Skeletal muscle tissue (tissue), 4 donors: ENCODE data around the gene SEPTIN12. TPM values are rescaled to one million over a fixed set of nuclear protein-coding genes. Genes with fewer than 3 reads are reported as not detected.

Experiments
- H3K27ac ChIP-seq: one replicate; pipeline ENCODE4 v1.7.0; 2013; ENCODE audit warnings: mild to moderate bottlenecking, low read depth, low read length, inconsistent platforms
- H3K27me3 ChIP-seq, 3 donors: one replicate each; pipeline ENCODE4 v1.7.0; 2013; ENCODE audit warnings: low read length in 3 of 3; ENCODE audit not compliant: control insufficient read depth in 3 of 3, insufficient read depth in 3 of 3
- H3K36me3 ChIP-seq, 3 donors: one replicate each; pipeline ENCODE4 v1.7.0; 2013; ENCODE audit warnings: low read length in 3 of 3; ENCODE audit not compliant: control insufficient read depth in 3 of 3, insufficient read depth in 3 of 3
- H3K4me1 ChIP-seq, 3 donors: one replicate each; pipeline ENCODE4 v1.7.0; 2013; ENCODE audit warnings: low read length in 3 of 3, mild to moderate bottlenecking in 3 of 3; ENCODE audit not compliant: control insufficient read depth in 3 of 3, insufficient read depth in 3 of 3
- H3K4me3 ChIP-seq, 3 donors: one replicate each; pipeline ENCODE4 v1.7.0; 2013; ENCODE audit warnings: low read length in 3 of 3
- H3K9ac ChIP-seq, 3 donors: one replicate each; pipeline ENCODE4 v1.7.0; 2013; ENCODE audit warnings: low read length in 3 of 3, mild to moderate bottlenecking in 3 of 3, moderate library complexity in 2 of 3, low read depth in 1 of 3
- H3K9me3 ChIP-seq, 3 donors: one replicate each; pipeline ENCODE4 v1.7.0; 2013; ENCODE audit warnings: low read length in 3 of 3; ENCODE audit not compliant: control insufficient read depth in 3 of 3
- total RNA-seq: library from RNA; depleted of rRNA; stranded (reverse); fragments of >200 nt; gene quantifications from one replicate; pipeline ENCODE4 v1.2.3, GENCODE V29; 2014
- donor health status: Osteomylitis.

Gene SEPTIN12
- total RNA-seq, 1 donor from 2014 or later: not detected

DNA sequence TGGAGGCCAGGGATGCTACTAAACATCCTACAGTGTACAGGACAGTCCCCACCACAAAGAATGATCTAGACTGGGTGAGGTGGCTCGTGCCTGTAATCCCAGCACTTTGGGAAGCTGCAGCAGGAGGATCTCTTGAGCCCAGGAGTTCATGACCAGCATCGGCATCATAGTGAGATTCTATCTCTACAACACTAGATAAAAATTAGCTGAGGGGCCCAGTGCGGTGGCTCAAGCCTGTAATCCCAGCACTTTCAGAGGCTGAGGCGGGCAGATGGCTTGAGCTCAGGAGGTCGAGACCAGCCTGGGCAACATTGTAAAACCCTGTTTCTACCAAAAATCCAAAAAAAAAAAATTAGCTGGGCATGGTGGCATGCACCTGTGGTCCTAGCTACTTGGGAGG lies 15.8 kb downstream of the SEPTIN12 start:
- H3K9me3 ChIP-seq: no peaks in the 10 kb centered on the region
- no peak overlapping the region for H3K9ac ChIP-seq
- H3K27me3 ChIP-seq: no peaks in the 10 kb centered on the region
- H3K27ac ChIP-seq: no peak overlapping the region
- no peak overlapping the region for H3K4me3 ChIP-seq
- peaks cover 7 to 16% (median 13%) of the 10 kb centered on the region in 3 donors for H3K4me1 ChIP-seq
- H3K36me3 ChIP-seq: no peaks in the 10 kb centered on the region

DNA sequence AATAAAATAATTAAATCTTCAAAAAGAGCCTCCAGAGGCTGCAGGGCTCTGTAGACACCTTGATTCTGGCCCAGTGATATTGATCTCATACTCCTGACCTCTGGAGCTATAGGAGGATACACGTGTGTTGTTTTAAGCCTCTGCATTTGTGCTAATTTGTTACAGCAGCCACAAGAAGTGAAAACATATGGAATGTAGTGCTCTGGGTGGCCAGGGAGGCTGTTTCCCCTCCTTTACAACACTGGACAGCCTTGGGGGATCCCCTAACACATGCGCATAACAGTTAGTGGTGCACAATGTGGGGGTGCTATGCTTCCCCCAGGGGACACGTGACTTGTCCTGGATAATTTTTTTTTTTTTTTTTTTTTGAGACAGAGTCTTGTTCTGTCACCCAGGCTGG lies 16.5 kb downstream of the SEPTIN12 start:
- peaks cover 7 to 16% (median 13%) of the 10 kb centered on the region in 3 donors for H3K4me1 ChIP-seq
- no peak overlapping the region for H3K9ac ChIP-seq
- no peak overlapping the region for H3K4me3 ChIP-seq
- H3K27ac ChIP-seq: no peak overlapping the region
- H3K27me3 ChIP-seq: no peaks in the 10 kb centered on the region
- no peaks in the 10 kb centered on the region for H3K9me3 ChIP-seq
- H3K36me3 ChIP-seq: no peaks in the 10 kb centered on the region

DNA sequence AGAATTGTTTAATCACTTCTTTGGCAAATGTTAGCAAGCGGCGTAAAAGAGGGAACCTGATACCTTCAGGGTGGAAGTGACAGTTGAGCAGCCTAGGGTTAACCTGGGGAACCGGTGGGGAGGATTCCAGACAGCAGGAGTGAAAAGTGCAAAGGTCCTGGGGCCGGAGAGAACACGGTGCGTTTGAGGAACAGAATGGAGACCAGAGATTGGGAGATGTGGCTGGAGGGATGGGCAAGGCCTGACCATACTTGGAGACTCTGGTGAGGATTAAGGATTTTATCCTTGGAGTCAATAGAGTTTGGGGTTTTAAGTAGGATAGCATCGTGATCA lies 18.9 kb downstream of the SEPTIN12 start:
- Histone ChIP-seq H3K9me3 (no peaks in the 10 kb centered on the region), H3K4me3 (peak overlapping the region; percentile 79 to 87 (median 83)), H3K27me3 (no peaks in the 10 kb centered on the region), H3K4me1 (peaks cover 25 to 36% (median 28%) of the 10 kb centered on the region in 3 donors), H3K36me3 (peaks cover 6 to 10% (median 6%) of the 10 kb centered on the region in 3 donors), H3K27ac (peak overlapping the region; percentile 80), H3K9ac (peak overlapping the region in 2 of 3 donors; percentile 58 to 84)

DNA sequence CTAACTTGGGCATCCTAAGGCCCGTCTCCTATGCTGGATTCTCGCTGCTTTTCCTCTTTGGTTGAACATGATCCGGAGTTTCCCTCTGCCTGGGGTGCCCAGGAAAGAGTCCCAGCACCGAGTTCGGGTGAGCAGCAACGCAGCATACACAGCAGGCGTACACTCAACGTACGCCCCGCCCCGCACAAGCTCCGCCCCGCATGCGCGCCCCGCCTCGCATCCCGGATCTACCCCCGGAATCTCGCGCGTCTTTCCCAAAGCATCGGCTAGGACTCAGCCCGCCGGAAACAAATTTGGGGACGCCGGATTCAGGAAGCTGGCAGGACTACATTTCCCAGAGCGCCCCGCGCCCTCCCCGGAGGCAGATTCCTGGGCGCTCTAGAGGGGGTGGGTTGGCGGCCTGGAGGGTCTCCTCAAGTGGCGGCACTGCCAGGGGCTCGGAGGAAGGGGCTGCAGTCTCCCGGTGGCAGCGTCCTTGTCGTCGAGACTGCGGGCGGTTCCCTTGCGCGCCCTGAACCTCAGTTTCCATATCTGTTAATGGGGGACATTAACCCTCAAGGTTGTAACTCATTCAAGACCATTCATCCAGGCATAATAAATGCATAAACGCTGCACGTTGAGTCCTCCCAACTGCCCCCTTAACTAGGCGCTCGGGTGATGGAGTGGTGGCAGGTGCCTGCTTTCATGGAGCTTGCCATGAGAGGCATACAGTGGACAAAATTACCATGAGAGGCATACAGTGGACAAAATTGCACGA lies 19.4 kb downstream of the SEPTIN12 start:
- peak overlapping the region; percentile 80 for H3K27ac ChIP-seq
- H3K9me3 ChIP-seq: no peaks in the 10 kb centered on the region
- H3K36me3 ChIP-seq: peaks cover 10 to 15% (median 10%) of the 10 kb centered on the region in 3 donors
- H3K4me3 ChIP-seq: peak overlapping the region; percentile 79 to 87 (median 83)
- peak overlapping the region; percentile 69 to 84 (median 73) for H3K9ac ChIP-seq
- H3K4me1 ChIP-seq: peaks cover 25 to 36% (median 28%) of the 10 kb centered on the region in 3 donors
- H3K27me3 ChIP-seq: no peaks in the 10 kb centered on the region

DNA sequence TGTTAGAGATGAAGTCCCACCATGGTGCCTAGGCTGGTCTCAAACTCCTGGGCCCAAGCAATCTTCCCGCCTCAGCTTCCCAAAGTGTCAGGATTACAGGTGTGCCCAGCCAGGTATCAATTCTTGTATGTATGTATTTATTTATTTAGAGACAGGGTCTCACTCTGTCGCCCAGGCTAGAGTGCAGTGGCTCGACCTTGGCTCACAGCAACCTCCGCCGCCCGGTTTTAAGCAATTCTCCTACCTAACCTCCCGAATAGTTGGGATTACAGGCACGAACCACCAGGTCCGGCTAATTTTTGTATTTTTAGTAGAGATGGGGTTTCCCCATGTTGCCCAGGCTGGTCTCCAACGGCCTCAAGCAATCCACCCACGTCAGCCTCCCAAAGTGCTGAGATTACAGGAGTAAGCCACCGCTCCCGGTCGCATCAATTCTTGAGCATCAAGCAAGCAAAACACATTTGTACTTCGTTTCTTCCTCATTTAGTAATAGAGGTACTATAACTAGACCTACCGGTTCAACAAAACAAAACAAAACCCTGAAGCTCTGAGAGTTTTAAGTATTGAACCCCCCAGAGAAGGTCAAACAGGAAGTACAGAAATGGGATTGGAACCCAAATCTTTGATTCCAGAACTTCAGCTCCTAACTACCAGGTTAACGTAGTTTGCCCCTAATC lies 20.1 kb downstream of the SEPTIN12 start:
- H3K4me1 ChIP-seq: peaks cover 25 to 36% (median 28%) of the 10 kb centered on the region in 3 donors

DNA sequence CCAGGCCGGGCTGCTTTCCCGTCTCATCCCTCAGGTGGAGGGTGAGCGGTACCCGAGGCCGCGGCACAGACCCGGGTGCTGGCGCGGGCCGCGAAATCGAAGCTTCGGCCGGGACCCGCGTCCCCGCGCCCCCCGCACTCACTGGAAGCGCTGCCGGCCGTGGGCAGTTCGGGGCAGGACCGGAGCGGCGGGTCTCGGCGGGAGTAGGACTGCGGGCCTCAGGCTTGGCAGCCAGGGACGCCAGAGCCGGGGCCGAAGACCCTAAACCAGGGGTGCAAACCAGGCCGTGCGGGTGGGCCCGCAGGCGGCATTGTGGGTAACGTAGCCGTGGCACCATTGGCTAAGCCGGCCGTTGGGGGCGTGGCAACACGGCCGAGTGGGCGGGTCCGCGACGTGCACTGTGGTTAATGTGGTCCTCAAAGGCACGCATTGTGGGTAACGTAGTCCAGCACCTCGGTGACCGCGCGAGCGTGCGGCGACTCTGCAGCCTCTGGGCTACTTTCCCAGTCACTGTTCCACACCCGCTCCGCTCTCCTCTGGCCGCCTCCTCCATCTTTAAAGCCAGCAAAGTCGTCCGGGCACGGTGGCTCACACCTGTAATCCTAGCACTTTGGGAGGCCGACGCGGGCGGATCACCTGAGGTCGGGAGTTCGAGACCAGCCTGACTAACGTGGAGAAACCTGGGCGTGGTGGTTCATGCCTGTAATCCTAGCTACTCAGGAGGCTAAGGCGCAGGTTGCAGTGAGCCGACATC lies 21.1 kb downstream of the SEPTIN12 start, which contains the start of gene ZNF500:
ZNF500 (minus strand) TSS at position 288 of the 754 bp plus-strand sequence. CDS start 1,184 bp downstream, outside the sequence.
- Histone ChIP-seq H3K36me3 (peaks cover 20 to 25% (median 24%) of the 10 kb centered on the region in 3 donors), H3K4me1 (peaks cover 25 to 36% (median 28%) of the 10 kb centered on the region in 3 donors), H3K9ac (peak within 1 kb of the TSS; percentile 87 to 98 (median 89)), H3K9me3 (no peaks in the 10 kb centered on the region), H3K27me3 (no peaks in the 10 kb centered on the region), H3K4me3 (peak within 1 kb of the TSS; percentile 80 to 87 (median 85)), H3K27ac (peak within 1 kb of the TSS; percentile 80)

More for the DNA sequence above, 20.1 kb downstream of the SEPTIN12 start:
- Histone ChIP-seq H3K9ac (peak overlapping the region; percentile 69 to 84 (median 73)), H3K36me3 (peaks cover 14 to 20% (median 15%) of the 10 kb centered on the region in 3 donors), H3K9me3 (no peaks in the 10 kb centered on the region), H3K27ac (peak overlapping the region; percentile 80), H3K4me3 (peak overlapping the region; percentile 79 to 87 (median 83)), H3K27me3 (no peaks in the 10 kb centered on the region)

DNA sequence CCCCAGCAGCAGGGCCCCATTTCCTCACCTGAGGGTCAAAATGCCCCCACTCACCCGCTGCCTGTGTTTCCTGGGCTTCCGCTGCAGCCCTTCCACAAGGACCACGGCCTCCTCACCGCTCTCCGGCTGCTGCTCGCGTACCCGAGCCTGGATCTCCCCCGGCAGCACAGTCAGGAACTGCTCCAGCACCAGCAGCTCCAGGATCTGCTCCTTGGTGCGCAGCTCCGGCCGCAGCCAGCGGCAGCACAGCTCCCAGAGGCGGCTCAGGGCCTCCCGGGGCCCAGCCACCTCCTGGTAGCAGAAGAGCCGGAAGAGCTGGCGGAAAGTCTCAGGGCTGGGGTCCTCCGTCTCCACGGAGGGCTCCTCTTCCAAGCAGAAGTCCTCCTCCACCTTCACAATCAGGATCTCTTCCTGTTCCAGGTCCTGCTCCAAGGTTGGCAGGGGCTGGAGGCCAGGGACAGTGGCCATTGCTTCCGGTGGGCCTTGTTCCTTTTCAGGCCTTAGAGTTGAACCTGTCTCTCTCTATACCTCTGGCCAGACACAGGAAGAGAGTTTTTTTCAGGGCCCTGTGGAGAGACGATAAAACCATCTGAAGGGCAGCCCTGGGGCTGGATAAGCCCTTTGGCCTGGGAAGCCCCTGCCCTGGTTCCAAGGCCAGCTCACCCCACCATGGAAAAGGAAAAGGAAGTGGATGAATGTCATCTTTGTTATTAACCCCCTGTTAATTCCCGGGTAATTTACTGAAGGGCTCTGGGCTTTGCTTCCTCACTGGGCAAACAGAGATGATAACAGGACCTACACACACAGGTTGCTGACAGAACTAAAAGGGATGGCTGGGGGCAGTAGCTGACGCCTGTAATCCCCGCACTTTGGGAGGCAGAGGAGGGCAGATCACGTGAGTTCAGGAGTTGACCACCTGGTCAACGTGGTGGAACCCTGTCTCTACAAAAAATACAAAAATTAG lies 22.4 kb downstream of the SEPTIN12 start:
- Histone ChIP-seq H3K9me3 (no peaks in the 10 kb centered on the region), H3K36me3 (peaks cover 24 to 32% (median 31%) of the 10 kb centered on the region in 3 donors), H3K27ac (peak overlapping the region; percentile 2), H3K4me3 (peak overlapping the region; percentile 80 to 86 (median 85)), H3K4me1 (peaks cover 25 to 36% (median 28%) of the 10 kb centered on the region in 3 donors), H3K27me3 (no peaks in the 10 kb centered on the region), H3K9ac (peak overlapping the region; percentile 87 to 98 (median 89))

DNA sequence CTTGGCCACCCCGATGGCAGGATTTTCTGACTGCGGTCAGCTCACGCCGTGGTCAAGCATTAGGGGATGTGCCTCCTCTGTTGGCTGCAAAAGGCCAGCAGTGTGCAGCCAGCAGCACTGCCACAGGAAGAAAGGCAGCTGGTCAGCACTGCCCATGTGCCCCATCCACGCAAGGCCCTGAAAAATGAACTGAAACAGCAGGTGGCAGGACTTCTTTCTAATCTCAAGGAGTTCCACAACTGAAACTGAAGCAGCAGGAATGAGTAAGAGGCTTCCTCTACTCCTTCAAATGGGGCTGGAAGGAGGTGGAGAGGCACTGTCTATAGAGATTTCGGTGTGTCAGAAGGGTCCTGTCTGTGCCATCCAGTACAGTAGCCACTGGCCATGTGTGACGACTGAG lies 24.4 kb downstream of the SEPTIN12 start:
- H3K4me1 ChIP-seq: peaks cover 21 to 30% (median 23%) of the 10 kb centered on the region in 3 donors
- no peak overlapping the region for H3K9ac ChIP-seq
- H3K36me3 ChIP-seq: peaks cover 40 to 50% (median 50%) of the 10 kb centered on the region in 3 donors
- H3K27ac ChIP-seq: no peak overlapping the region
- H3K9me3 ChIP-seq: no peaks in the 10 kb centered on the region
- H3K27me3 ChIP-seq: no peaks in the 10 kb centered on the region
- H3K4me3 ChIP-seq: no peak overlapping the region

DNA sequence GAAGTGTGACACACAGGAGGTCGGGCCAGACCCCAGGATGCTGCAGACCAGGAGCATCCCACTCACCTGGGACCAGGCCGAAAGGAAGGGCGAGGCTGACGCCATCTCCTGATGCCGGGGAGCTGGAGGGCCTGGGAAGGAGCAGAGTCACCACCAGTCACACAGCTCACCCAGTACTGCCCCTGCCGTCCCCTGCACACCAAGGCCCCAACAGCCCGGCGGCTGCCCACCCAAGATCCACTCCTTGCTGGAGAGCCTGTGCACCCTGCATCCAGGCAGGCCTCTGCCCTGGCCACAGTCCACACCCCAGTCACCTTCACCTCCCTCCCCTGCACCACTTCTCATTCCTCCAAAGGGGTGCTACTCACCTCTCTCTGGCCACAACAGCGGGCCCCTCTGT lies 25.9 kb downstream of the SEPTIN12 start:
- H3K4me3 ChIP-seq: no peak overlapping the region
- H3K4me1 ChIP-seq: peaks cover 16 to 20% (median 18%) of the 10 kb centered on the region in 3 donors
- no peak overlapping the region for H3K27ac ChIP-seq
- no peaks in the 10 kb centered on the region for H3K27me3 ChIP-seq
- no peak overlapping the region for H3K9ac ChIP-seq
- peaks cover 48 to 60% (median 58%) of the 10 kb centered on the region in 3 donors for H3K36me3 ChIP-seq
- H3K9me3 ChIP-seq: no peaks in the 10 kb centered on the region
